Measurements from ENCODE around the gene FN1. TPM values are rescaled to one million over a fixed set of nuclear protein-coding genes. Genes with fewer than 3 reads are reported as not detected.

Gene FN1
- total RNA-seq, 4 donors from 2014 or later: 89.1 to 312 (median 156) TPM

DNA sequence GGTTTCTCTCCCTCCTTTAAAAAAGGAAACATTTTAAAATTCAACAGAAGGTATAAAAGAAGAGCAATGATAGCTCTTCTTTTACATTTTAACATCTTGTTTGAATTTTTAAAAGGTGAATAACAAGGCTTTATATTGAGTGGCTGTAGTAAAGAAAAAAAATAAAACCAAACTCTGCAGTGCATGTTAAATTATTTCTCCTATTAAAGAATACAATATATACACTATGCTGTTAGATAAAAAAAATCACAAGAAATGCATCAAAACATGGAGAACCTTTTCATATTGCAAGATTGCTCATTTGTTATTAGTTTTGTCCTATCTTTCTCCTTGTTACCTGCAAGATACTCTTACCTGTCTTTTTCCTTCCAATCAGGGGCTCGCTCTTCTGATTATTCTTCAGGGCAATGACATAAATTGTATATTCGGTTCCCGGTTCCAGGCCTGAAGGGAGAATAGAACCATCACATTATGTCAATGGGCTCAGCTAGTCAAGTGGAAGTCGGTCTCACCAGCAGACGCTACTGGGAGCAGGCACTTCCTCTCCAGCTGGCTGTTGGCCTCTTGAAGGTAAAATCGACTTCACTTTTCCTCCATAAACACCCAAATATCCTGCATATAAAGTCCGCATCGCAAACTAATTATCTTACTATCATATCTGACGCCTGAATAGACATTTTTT, 62.8 kb downstream of the FN1 start:
- WGBS, 2 donors: 90 to 92% methylated on average over 9 of the region's 9 CpGs

GRCh38 chr2:215371915-215372897, 63.7 kb downstream of the FN1 start:
- 92 to 93% methylated on average over 14 of the region's 14 CpGs for WGBS, 2 donors
- Histone ChIP-seq H3K9me3 (no peaks in the 10 kb centered on the region), H3K27ac (no peak overlapping the region), H3K4me3 (replicated peaks in 1 of 3) (no peak overlapping the region), H3K36me3 (peaks cover 0 to 11% of the 10 kb centered on the region in 2 donors), H3K27me3 (no peaks in the 10 kb centered on the region), H3K4me1 (no peaks in the 10 kb centered on the region)
- TF ChIP-seq CTCF (IDR thresholded peaks at IDR 0.05): no peak
- TF ChIP-seq POLR2A (IDR thresholded peaks at IDR 0.05): no peak
- no peak for DNase-seq
- intact Hi-C loops (cut with DNase I): no loop called here

More for the DNA sequence above, 62.8 kb downstream of the FN1 start:
- Histone ChIP-seq H3K27me3 (no peaks in the 10 kb centered on the region), H3K36me3 (peaks cover 0 to 3% of the 10 kb centered on the region in 2 donors), H3K4me3 (replicated peaks in 1 of 3) (no peak overlapping the region), H3K4me1 (no peaks in the 10 kb centered on the region), H3K9me3 (no peaks in the 10 kb centered on the region), H3K27ac (no peak overlapping the region)
- intact Hi-C loops (cut with DNase I): no loop called here
- no peak for DNase-seq
- no peak for TF ChIP-seq CTCF (IDR thresholded peaks at IDR 0.05)
- no peak for TF ChIP-seq POLR2A (IDR thresholded peaks at IDR 0.05)

- intact Hi-C loops (cut with DNase I): no loop called here
- Histone ChIP-seq H3K27ac (no peak overlapping the region), H3K36me3 (peaks cover 0 to 9% of the 10 kb centered on the region in 2 donors), H3K9me3 (no peaks in the 10 kb centered on the region), H3K4me1 (no peaks in the 10 kb centered on the region), H3K27me3 (no peaks in the 10 kb centered on the region), H3K4me3 (replicated peaks in 1 of 3) (no peak overlapping the region)
- DNase-seq: no peak
- WGBS, 2 donors: 85% methylated on average over 14 of the region's 14 CpGs
- TF ChIP-seq CTCF (IDR thresholded peaks at IDR 0.05): no peak
- no peak for TF ChIP-seq POLR2A (IDR thresholded peaks at IDR 0.05)
These were observed 65.5 kb downstream of the FN1 start for GRCh38 chr2:215370112-215370965.

GRCh38 chr2:215369181-215369760, 66.6 kb downstream of the FN1 start:
- no peaks in the 10 kb centered on the region for H3K4me1 ChIP-seq
- H3K9me3 ChIP-seq: no peaks in the 10 kb centered on the region
- H3K27me3 ChIP-seq: no peaks in the 10 kb centered on the region
- intact Hi-C loops (cut with DNase I): no loop called here
- TF ChIP-seq CTCF (IDR thresholded peaks at IDR 0.05) (no peak), POLR2A (IDR thresholded peaks at IDR 0.05) (no peak)
- peaks cover 0 to 15% of the 10 kb centered on the region in 2 donors for H3K36me3 ChIP-seq
- H3K4me3 ChIP-seq (replicated peaks in 1 of 3): no peak overlapping the region
- no peak for DNase-seq
- 90 to 93% methylated on average over 3 of the region's 3 CpGs for WGBS, 2 donors
- no peak overlapping the region for H3K27ac ChIP-seq

All from thyroid gland (tissue), 4 donors.